Left ventricle myocardium inferior (tissue), 1 donor: ENCODE data around the gene ARSI. TPM values are rescaled to one million over a fixed set of nuclear protein-coding genes. Genes with fewer than 3 reads are reported as not detected.

Experiments used
- DNase-seq: peaks from one replicate; pipeline ENCODE4 v3.0.0-alpha.2; 2020
- H3K27ac ChIP-seq: fragments of 200-600 bp; replicated peaks from 2 replicates; pipeline ENCODE4 v1.8.0; 2021
- H3K27me3 ChIP-seq: fragments of 200-600 bp; 2 replicates; pipeline ENCODE4 v1.8.0; 2021; ENCODE audit warnings: low read depth
- H3K36me3 ChIP-seq: fragments of 200-600 bp; 2 replicates; pipeline ENCODE4 v1.8.0; 2021
- H3K4me1 ChIP-seq: fragments of 200-600 bp; 2 replicates; pipeline ENCODE4 v1.8.0; 2021
- H3K4me3 ChIP-seq: fragments of 200-600 bp; 2 replicates; pipeline ENCODE4 v1.8.0; 2021; ENCODE audit warnings: mild to moderate bottlenecking, moderate library complexity
- H3K9me3 ChIP-seq: fragments of 200-600 bp; replicated peaks from 2 replicates; pipeline ENCODE4 v1.8.0; 2021
- intact Hi-C: fragments of 100-400 bp; cut with micrococcal nuclease; formaldehyde crosslinking; loops from one replicate; pipeline ENCODE4 v1.11.0; 2022
- total RNA-seq: library from RNA; stranded (reverse); fragmentation: NEBNext Ultra II Directional; extraction: Animal tissue kit (Norgen Biotek cat#: 25700); gene quantifications from one replicate; pipeline ENCODE4 v1.2.1, GENCODE V29; 2021
- TF ChIP-seq, protein P1 (sequence below): fragments of 200-600 bp; IDR thresholded peaks from 2 replicates; pipeline ENCODE4 v1.8.0; 2021; ENCODE audit warnings: antibody characterized with exemption, mild to moderate bottlenecking, borderline replicate concordance
- donor health status: DM: no; HTN: yes; CAD: no; lungs with severe emphysema.

Gene ARSI
- total RNA-seq, 1 donor from 2014 or later, result 0.16 TPM

DNA sequence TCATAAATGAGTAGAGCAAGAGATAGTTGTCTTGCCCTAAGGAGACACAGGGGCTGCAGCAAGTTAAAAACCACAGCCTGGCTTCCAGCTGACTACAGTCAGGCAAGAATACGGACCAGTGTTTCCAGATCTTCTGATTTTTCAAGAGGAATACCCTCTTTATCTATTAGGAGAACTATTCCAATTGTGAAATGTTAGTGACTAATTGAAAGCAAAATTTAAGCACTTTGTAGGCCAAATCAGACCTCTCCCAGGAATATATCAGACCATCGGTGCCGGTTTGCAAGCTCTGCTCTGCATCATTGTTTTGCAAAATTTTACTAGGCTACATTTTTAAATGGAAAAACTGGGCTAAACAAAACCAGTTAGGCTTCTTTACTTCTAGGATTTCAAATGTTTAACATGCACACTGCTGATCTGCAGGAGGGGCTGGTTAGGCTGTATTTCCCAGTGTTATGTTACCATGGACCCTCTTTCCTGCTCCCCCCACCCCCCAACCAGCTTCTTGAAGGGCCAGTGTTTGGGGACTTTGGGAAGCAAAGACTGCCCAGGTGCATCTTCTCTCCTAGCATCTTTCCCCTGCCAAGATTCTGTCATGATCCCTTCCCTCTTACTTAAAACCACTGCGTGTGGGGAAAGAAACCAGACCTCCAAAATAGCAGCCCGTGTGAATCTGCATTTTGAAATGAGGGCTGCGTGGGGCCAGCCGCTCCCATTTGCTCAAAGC is 1.1 kb upstream of the ARSI start:
- no peak for DNase-seq
- intact Hi-C loops, result no loop called here
- Histone ChIP-seq H3K9me3 (no peaks in the 10 kb centered on the region), H3K27me3 (peaks cover 51% of the 10 kb centered on the region), H3K4me3 (no peak overlapping the region), H3K27ac (peak overlapping the region; percentile 61), H3K4me1 (peaks cover 23% of the 10 kb centered on the region), H3K36me3 (no peaks in the 10 kb centered on the region)
- TF ChIP-seq, protein P1, sequence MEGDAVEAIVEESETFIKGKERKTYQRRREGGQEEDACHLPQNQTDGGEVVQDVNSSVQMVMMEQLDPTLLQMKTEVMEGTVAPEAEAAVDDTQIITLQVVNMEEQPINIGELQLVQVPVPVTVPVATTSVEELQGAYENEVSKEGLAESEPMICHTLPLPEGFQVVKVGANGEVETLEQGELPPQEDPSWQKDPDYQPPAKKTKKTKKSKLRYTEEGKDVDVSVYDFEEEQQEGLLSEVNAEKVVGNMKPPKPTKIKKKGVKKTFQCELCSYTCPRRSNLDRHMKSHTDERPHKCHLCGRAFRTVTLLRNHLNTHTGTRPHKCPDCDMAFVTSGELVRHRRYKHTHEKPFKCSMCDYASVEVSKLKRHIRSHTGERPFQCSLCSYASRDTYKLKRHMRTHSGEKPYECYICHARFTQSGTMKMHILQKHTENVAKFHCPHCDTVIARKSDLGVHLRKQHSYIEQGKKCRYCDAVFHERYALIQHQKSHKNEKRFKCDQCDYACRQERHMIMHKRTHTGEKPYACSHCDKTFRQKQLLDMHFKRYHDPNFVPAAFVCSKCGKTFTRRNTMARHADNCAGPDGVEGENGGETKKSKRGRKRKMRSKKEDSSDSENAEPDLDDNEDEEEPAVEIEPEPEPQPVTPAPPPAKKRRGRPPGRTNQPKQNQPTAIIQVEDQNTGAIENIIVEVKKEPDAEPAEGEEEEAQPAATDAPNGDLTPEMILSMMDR, result no peak

DNA sequence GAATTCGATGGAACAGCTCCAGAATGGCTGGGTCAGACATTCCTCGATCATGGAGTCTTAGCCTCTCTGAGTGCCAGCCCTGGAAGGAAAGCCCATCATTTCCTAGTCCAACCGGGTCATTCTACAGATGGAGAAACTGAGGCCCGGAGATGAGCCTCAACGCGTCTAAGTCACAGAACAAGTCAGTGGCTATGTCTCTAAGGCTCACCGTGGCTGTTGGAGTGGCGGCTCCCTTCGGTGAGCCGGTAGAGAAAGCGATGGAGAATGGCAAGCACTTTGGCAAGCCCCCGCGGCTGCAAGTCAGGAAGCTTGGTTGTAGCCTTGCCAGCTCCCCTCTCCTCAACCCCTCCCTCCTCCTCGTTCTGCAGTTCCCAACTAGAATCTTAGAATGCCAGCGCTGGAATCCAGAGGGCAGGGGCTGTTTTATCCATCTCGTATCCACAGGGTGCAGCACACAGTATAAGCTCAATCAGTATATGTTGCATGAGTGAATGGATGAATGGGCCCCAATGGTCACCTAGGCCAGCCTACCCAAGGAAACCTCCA is 438 bp upstream of the ARSI start:
- intact Hi-C loops, result no loop called here
- H3K27me3 ChIP-seq, result peaks cover 51% of the 10 kb centered on the region
- DNase-seq, result no peak
- peak overlapping the region; percentile 58 for H3K4me3 ChIP-seq
- no peaks in the 10 kb centered on the region for H3K9me3 ChIP-seq
- TF ChIP-seq, protein P1, result no peak
- peak overlapping the region; percentile 61 for H3K27ac ChIP-seq
- peaks cover 23% of the 10 kb centered on the region for H3K4me1 ChIP-seq
- no peaks in the 10 kb centered on the region for H3K36me3 ChIP-seq

DNA sequence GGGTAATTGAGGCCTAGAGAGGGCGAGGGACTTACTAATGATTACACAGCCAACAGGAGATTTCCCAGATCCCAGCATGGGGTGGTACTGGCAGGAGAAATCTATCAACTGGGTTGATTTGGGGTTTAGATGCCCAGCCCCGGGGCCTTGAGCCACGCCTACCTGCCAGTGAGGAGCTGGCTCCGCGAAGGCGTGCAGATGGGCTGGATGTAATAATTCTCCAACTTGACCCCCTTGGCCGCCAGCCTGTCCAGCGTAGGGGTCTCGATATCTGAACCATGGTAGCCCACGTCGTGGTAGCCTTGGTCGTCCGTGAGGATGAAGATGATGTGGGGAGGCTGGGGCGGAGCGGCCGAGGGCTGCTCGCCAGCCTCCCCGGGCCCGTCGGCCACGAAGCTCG is 804 bp downstream of the ARSI start:
- peak overlapping the region; percentile 61 for H3K27ac ChIP-seq
- TF ChIP-seq, protein P1, result no peak

DNA sequence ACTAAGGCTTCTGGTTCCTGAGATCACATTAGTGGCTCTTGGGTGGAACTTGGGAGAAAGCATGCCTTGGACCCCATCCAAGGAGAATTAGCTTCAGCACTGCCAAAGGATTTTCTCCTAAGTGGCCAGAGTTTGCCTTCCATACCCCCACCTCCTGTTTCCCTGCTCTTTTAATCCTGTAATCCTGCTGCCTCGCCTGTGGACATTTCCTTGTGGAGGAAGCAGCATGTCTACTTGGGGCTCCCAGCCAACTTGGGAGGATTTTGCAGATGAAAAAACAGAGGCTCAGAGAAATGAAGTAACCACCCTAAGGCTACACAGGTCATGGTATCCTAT is 1.6 kb downstream of the ARSI start:
- TF ChIP-seq, protein P1, result no peak
- Histone ChIP-seq H3K36me3 (no peaks in the 10 kb centered on the region), H3K27me3 (peaks cover 51% of the 10 kb centered on the region), H3K4me3 (no peak overlapping the region), H3K27ac (no peak overlapping the region), H3K9me3 (no peaks in the 10 kb centered on the region), H3K4me1 (peaks cover 23% of the 10 kb centered on the region)
- intact Hi-C loops, result no loop called here
- DNase-seq, result no peak

More for the DNA sequence above, 804 bp downstream of the ARSI start:
- no peak for DNase-seq
- intact Hi-C loops, result no loop called here
- peak overlapping the region; percentile 58 for H3K4me3 ChIP-seq
- H3K36me3 ChIP-seq, result no peaks in the 10 kb centered on the region
- H3K9me3 ChIP-seq, result no peaks in the 10 kb centered on the region
- H3K27me3 ChIP-seq, result peaks cover 51% of the 10 kb centered on the region
- H3K4me1 ChIP-seq, result peaks cover 23% of the 10 kb centered on the region

GRCh38 chr5:150300496-150301169 is 2.1 kb downstream of the ARSI start:
- Histone ChIP-seq H3K27me3 (peaks cover 51% of the 10 kb centered on the region), H3K4me3 (no peak overlapping the region), H3K9me3 (no peaks in the 10 kb centered on the region), H3K36me3 (no peaks in the 10 kb centered on the region), H3K4me1 (peaks cover 23% of the 10 kb centered on the region), H3K27ac (no peak overlapping the region)
- intact Hi-C loops, result no loop called here
- TF ChIP-seq, protein P1, result no peak
- DNase-seq, result no peak
